H54 (cell line): ENCODE measurements around the gene CFAP46.
"Not testable (repeated sequence)": the region's sequence is repeated elsewhere in the genome, so short reads cannot be mapped to it uniquely, and the experiment has no call there.

Experiments used
- DNase-seq: peaks from one replicate; pipeline ENCODE4 v3.0.0; 2011; ENCODE audit warnings: low spot score, mixed read lengths; ENCODE audit not compliant: insufficient read length
- FAIRE-seq: peaks from 3 replicates; lab custom pipeline; 2011; peaks lifted over from hg19 to GRCh38; lab: Jason Lieb, UNC
- POLR2A ChIP-seq: IDR thresholded peaks from 2 replicates; pipeline ENCODE4 v1.6.1; 2011; ENCODE audit warnings: low read depth, mild to moderate bottlenecking, low read length

Gene CFAP46

DNA sequence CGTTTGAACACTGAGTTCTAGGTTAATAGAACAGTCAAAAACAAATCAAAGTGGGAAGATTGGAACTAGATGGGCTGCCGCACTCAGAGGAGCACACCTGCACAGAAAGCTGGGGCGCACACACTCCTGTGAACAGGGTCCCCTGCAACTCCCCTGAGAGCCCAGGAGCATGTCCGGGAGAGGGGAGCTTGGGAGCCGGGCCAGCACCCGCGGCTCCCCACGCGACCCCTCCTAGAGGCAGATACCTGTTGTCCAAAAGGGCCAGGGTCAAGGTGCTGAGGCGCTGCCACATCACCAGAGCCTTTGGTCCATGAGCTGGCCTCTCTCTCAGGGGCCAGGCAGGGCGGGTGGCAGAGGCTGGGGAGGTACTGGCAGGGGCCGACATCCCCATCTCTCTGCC is 162.0 kb downstream of the CFAP46 start:
- DNase-seq (no peak), FAIRE-seq (no peak)
- TF ChIP-seq POLR2A: no peak

DNA sequence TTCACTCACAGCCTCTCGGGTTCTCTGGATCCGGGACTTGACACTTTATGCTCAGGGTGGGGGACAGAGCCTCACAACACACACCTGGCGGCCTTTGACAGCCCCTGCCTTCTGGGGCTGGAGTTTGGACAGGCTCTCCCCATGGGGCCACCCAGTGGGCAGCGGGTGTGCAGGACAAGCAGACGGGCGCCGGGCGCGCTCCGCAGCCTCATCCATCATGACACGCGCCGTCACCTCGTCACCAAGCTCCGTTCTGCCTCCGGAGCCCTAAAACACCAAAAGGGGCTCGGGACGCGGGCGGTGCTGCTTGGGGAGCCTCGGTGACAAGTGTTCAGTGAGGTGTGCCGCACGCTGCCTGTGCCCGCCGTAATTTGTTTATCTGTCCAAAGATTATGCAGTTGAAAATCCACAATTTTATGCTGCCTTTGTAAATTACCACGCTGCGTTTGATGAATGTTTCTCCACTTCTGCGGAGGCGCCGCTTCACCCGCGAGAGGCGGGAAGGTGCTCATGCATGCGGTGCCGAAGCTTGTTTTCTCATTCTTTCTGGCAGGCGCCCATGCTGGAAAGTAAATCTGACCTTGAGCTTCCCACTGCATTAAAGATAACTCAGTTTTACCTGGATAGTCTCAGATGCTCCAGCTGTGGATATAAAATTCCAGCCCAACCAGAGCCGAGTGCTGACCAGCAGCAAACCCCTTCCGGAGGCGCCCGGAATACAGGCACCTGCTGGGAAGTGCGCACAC is 162.6 kb downstream of the CFAP46 start:
- no peak for DNase-seq
- no peak for FAIRE-seq
- no peak for TF ChIP-seq POLR2A

GRCh38 chr10:132777441-132777840 is 164.9 kb downstream of the CFAP46 start:
- no peak for DNase-seq

DNA sequence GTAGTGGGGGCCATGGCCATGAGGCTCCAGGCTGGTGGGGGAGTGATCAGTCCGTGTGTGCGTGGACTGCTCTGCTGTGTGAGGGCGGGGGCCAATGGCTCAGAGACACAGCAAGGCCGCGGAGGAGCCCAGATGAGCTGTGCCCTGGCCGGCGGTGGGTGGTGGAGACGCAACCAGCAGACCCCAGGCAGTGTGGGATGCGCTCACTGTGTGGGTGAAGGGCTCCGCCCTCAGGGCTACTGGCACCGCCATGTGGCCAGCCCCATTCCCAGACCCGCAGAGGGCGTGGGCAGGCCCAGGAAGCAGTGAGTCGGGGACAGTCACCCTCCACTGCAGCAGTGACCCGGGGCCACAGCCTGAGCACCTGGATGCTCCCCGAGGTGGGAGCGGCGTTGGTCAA is 165.5 kb downstream of the CFAP46 start:
- no peak for TF ChIP-seq POLR2A
- FAIRE-seq (no peak), DNase-seq (no peak)

More at GRCh38 chr10:132777441-132777840, 164.9 kb downstream of the CFAP46 start:
- no peak for TF ChIP-seq POLR2A
- no peak for FAIRE-seq

GRCh38 chr10:132776186-132776585 is 166.2 kb downstream of the CFAP46 start:
- no peak for DNase-seq
- no peak for TF ChIP-seq POLR2A
- FAIRE-seq: no peak

DNA sequence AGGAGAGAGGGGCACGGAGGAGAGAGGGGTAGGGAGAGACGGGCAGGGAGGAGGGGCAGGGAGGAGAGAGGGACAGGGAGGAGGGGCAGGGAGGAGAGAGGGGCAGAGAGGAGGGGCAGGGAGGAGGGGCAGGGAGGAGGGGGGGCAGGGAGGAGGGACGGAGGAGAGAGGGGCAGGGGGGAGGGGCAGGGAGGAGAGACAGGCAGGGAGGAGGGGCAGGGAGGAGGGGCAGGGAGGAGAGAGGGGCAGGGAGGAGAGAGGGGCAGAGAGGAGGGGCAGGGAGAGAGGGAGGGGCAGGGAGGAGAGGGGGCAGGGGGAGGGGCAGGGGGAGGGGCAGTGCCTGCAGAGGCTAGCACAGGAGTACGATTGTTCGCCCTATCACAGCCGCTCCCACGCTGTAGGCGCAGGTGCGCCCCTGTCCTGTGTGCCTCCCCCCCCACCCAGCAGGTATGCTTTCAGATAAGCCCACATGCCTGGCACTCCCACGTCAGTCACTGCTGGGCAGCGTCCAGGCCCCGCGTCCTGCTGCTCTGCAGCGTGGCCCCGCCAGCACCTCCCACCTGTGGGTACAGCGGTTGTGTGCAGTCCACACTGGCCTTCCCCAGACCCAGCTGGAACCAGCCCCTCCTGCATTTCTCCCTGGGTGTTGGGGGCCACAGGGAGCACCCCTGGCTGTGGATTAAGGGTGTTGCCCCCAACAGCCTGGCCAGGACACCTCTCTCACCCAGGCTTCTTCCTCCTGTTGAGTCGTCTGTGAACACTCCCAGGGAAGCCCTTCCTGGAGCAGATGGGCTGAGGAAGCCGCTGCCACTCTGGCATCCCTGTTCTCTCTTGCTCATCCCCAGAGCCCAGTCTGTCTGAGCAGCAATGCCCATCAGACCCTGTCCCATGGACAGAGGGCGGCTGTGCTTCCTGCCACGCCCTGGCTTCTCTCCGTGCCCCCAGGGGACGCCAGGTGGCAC is 167.2 kb downstream of the CFAP46 start:
- DNase-seq (no peak), FAIRE-seq (no peak)
- no peak for TF ChIP-seq POLR2A

DNA sequence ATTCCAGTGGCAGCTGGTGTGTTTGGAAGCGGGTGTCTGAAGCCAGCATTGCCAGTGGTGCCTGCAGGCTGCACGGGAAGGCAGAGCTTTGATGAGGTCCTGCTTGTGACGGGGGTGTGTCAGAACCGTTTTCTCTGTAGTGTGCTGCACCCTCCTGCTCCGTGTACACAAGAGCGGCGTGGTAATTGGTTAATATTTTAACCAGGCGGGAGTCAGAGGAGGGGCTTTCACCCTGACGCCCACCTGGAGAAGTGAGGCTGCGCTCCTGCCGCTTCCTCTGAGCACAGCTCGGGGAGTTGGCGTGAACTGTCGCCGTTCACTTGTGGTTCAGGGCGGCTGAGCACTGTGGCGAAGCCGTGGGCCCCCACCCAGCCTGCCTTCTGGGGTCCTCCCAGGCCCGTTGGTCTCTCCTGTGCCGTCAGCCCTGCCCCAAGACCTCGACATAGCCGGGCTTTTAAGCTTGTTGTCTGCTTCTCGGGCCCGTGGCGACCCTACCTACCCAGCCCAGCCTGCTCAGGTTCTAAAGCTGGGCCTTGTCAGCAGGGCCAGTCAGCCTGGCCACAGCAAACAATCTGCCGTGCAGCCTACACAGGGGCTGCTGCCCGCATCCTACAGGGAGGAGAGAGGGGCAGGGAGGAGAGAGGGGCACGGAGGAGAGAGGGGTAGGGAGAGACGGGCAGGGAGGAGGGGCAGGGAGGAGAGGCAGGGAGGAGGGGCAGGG is 168.0 kb downstream of the CFAP46 start:
- FAIRE-seq: no peak
- DNase-seq: no peak
- TF ChIP-seq POLR2A: no peak

GRCh38 chr10:132772816-132773215 is 169.6 kb downstream of the CFAP46 start:
- not testable (repeated sequence) for DNase-seq, FAIRE-seq

GRCh38 chr10:132770061-132771021 is 172.0 kb downstream of the CFAP46 start:
- FAIRE-seq (no peak), DNase-seq (no peak)
- no peak for TF ChIP-seq POLR2A

- TF ChIP-seq POLR2A: no peak
- DNase-seq: no peak
- FAIRE-seq: no peak
These were observed 173.8 kb downstream of the CFAP46 start for GRCh38 chr10:132768346-132769248.

GRCh38 chr10:132766291-132766690 is 176.1 kb downstream of the CFAP46 start:
- DNase-seq (no peak), FAIRE-seq (no peak)
- TF ChIP-seq POLR2A: no peak

DNA sequence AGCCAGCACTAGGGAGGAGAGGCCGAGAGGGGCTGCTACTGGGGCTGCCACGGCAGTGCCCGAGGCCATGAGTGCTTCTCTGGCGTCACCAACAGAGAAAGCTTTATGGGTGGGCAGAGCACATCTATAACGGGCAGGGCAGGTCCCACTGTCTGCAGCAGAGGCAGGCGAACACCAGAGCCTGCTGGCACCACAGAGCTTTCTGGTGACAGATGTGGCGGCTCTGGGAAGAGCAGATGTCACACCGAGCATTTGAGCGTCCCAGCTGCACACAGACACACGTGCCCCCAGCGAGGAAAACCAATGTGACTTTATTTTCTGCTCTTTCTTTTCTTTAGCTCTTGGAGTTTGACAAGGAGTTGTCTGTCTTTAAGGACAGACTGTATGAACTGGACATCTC is 176.9 kb downstream of the CFAP46 start:
- DNase-seq: no peak

More for the DNA sequence above, 176.9 kb downstream of the CFAP46 start:
- no peak for FAIRE-seq
- no peak for TF ChIP-seq POLR2A
